UCSD-AML1 (cell line): Measurements from ENCODE around the gene ASB8.
A peak's percentile ranks its signal among the peaks of the same experiment; 100 is the strongest.
"Not testable (repeated sequence)": the region's sequence is repeated elsewhere in the genome, so short reads cannot be mapped to it uniquely, and the experiment has no call there.

ENCODE experiments used
- DNase-seq: peaks from one replicate; lab custom pipeline; 2025; ENCODE audit not compliant: unreplicated experiment; lab: John Stamatoyannopoulos, UW

Gene ASB8

DNA sequence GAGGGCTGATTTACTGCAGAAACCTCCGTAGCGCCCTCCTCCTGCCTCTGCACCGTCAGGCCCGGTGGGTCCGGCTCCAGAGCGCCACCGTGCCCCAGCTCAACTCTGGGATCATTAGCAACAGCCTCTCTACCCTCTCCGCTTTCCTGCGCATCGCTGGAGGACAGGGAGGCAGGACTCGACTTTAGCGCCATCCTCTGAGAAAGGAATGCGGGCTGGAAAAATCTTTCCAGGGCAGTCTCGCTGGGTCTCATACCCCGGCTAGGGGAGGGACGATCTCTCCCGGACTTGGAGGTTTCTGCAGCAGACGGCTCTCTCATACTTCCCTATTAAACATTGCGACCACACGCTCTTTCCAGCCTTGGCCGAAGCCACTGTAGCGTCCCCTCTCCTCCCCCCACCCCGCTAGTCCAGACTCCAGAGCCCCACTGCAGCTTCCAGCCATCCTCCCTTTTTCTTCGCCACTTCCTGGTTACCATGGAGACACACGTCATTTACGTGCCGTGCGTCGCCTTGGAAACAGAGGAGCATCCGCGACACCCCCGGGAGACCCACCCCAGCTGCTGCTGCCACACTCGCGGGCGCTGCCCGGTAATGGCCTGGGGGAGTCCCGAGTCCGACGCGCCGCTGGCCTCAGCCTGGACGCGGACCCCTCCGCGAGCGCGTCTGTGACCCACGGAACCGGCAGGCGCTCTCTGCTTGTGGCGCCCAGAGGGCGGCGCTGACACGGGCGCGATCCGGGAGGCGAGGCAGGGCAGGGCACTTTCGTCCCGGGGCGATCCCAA is 26.0 kb upstream of the ASB8 start, which contains the start of gene CCDC184:
Gene CCDC184, plus strand, starts transcription at position 554 of the 785 bp plus-strand sequence. CDS start 479 bp downstream, outside the sequence.
- DNase-seq, result peak; percentile 55

DNA sequence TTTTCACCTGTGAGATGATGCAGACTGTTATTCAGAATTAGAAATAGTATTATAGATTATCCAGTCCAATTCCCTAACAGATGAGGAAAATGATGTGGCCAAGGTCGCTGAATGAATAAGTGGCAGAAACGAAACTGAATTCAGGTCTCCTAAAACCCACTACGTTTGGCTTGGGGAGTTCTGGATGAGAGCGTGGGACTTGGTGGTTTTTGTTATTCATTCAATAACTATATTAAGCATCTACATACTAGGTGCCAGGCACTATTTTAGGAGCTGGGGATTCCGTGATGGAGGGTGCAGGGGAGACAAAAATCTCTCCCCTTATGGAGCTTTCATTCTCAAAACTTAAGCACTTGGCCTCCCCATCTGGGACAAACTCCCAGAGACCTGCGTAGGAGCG is 25.3 kb upstream of the ASB8 start:
- DNase-seq, result no peak

DNA sequence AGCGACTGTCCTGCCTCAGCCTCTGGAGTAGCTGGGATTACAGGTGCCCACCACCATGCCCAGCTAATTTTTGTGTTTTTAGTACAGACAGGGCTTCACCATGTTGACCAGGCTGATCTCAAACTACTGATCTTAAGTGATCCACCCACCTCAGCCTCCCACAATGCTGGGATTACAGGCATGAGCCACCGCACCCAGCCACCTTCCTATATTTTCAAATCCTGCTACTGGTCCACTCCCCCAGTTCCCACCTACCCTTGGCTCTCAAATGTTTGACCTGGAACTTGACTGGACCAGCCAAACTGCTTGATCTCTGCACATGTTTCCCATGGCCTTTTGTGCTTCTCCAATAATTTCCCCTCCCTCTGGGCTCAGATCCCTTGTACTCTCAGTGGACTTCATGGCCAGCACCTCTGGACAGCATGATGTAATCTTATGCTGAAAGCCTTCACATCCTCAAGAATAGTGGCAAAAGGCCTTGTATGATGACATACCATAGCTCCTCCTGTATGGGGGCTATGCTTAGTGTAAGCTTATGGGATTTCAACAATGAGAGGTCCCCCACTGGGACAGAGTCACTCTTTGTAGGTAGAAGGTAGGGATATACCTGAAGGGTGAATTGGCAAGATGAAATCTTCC is 23.7 kb upstream of the ASB8 start:
- DNase-seq, result no peak

DNA sequence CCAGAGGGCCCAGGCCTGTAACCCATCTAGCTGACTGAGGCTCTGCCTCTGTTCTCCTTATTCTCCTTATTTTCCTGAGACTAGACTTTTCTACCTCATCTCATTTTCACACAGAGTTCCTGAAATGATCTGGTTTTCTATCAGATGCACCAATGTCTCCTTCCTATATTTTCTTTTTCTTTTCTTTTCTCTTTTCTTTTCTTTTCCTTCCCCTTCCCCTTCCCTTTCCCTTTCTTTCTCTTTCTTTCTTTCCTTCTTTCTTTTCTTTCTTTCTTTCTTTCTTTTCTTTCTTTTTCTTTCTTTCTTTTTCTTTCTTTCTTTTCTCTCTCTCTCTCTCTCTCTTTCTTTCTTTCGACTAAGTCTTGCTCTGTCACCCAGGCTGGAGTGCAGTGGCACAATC is 23.1 kb upstream of the ASB8 start:
- no peak for DNase-seq

DNA sequence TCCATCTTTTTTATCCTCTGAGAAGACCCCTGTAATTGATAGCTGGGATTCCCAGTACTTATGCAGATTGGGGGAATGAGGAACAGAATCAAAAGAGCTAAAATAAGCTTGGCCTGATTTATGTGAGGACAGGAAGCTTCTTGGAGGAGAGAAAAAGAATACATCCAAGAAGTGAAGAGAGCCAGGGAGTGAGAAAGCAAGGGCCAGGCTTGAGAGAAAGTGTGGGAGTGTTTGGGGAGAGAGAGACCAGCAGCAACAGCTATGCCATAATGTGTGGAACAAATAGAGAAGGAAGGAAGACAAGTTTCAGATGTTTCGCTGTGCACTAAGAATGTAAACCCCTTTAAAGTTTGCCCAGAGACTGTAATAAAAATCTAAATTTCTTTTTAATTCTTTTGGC is 22.2 kb upstream of the ASB8 start:
- DNase-seq, result no peak

DNA sequence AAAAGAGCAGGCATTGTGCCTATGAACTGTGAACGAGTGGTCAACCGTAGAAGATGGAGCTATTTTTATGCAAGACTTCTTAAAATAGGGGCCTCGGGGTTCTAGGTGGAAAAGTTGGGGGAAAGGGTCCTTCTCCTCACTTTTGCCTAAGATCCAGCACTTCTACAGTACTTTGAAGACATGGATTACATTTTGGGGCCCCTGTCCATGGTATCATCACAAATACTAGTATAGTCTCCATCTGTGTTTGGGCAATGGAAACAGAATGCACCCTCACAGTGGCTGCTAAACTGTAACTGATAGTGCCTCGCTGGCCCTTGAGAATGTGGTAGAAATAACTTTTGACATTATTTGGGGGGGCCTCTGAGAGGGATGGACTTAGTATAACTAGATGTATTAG is 20.7 kb upstream of the ASB8 start:
- DNase-seq, result no peak

DNA sequence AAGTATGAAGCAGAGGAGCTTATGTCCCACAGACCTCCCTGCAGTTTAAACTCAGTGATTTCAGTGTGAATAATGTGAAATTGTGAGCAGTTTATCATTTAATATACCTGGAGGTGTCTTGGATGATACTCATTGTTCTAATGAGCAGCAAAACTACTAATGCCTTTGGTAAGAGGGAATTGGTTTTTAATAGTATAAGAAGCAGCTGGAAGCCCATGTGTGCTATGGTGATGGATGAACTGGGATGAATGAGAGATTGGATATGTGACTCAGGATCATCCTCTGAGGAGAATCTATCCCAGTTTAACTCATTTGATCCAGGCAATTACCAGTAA is 19.1 kb upstream of the ASB8 start:
- no peak for DNase-seq

DNA sequence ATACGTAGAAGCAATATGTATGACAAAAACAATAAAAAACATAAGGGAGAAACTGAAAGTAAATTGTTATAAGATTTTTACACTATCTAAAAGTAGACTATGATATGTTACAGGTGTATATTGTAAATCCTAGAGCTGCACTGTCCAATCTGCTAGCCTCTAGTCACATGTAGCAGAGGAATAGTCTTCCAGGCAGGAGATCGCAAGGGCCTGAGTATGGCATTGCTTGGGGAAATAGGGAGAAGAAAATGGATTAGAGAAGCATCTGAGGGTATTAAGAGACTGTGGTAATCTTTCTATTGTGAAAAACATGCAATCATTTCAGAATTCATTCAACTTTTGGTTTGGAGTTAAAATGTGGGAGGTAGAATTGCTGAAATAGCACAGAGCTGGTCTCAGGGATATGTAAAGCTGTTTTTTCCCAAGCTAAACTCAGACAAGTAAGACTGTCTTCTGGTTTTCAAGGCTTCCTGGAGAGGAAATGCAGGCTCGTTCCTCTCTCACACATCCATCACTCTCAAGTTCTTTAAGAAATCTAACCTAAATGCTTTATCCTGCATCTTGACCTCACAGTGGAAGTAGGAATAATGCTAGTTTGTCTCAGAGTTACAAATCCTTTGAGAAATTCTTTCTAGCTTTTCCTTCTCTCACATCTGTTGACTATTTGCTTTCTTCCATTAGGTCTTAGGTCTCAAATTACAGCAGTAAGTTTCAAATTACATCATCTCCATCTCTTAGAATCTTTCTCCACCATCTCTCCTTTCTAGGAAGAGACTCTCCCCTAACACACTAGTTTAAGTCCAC is 18.5 kb upstream of the ASB8 start:
- DNase-seq, result no peak

DNA sequence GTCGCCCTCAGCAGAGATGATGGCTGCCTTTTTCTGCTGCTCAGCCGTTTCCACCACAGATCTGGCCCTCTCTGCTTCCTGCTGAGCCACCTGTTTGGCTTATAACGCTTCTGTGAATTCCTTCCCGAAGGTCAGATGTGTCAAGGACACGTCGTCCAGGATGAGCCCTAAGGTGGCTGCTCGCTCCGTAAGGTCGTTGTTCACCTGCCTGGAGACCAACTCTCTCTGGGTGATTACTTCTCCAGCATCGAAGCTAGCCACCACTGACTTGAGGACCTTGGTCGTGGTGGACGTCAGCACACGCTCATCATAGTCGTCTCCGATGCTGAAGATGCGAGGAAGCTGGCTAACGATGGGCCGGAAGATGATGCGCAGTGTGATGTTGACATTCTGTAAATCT is 11.7 kb upstream of the ASB8 start:
- DNase-seq, result no peak

DNA sequence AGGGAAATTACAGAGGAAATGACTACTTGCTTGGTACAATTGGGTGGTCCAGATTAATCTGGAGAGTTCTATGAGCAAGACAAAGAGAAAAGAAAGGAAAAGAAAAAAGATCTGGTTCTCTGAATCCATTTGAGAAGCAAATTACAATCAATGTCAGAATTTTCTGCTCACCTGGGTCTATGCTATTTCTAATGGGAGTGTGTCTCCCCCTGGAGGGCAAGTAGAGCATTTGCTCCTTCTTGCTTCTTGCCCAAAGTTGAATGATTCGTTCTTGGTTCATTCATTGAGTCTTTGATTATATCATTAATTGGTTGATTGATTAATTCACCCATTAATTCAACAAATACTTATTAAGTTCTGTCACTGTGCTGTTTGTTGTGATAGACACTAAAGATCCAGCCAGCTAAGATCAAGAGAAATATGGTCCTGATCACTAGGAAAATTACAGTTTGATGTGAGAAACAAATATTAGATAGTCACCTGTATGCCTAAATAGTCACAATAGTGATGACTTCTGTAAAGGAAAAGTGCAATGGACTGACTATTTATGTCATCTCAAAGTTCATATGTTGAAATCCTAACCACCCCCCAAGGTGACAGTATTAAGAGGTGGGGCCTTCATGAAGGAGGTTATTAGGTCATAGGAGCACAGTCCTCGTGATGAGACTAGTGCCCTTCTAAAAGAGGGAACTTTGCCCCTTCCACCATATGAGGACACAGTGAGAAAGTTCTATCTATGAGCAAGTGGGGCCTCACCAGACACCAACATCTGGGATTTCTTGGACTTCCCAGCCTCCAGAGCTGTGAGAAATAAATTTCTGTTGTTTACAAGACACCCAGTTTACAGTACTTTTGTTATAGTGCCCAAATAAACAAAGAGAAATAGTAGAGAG is 8.0 kb upstream of the ASB8 start:
- DNase-seq, result no peak

DNA sequence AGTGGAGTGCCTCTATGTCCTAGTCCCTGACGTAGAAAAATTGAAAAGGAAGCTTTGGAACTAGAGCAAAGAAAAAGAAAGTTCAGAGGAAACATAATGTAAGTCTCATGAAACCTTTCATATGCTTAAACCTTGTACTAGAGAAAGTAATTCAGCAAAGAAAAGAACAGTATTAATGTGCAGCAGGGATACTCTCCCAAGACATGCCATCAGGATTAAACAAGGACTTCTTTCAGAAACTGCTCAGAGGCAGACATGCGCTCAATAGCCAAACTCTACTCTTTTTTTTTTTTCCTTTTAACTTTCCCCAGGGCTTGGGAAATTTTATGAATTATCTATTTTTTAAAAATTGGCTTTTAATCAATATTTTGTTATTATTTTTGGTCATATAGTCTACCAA is 7.1 kb upstream of the ASB8 start:
- no peak for DNase-seq

DNA sequence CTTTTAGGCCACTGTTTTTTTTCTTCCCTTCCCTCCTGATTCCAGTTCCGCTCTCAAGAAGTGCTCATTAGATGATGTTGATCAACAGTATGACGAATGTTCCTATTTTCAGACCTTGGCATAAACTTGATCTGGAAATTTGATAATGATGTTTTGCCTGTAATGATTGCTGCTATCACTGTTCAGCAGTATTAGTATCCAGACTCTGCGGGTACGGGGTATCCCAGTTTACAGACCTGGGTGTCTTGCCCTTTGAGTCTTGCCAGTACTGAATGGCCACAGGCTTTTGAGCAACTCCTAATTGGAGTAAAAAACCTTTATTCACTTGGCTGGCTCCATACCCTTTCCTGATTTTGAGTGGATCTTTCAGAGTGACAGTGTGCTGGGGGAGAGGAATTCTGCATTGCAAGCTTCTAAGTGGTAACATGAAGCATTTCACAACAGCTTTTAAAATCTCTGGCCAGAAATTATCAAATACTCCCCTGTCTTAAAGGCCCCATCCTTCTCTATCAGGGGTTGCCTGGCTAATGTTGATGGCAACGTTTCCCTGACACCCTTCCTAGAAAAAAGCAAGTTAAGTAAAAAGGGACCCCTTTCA is 5.9 kb upstream of the ASB8 start:
- DNase-seq, result no peak

DNA sequence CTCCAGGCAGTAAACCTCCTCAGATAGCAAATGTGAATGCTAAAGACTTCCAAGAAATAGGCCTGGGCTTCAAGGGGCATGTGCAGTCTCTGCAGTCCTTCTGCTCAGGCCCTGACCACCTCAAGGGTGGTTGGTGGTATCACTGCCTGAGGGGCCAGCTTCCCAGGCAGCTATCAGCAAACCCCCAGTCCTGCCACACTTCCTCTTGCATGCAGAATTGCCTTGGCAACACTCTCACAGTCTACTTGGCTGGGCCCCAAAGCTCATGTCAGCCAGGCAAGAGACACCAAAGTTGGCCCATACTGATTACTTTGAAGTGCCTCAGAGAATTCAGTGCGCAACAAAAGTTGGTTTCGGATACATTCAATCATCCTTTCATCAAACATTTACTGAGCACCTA is 3.5 kb upstream of the ASB8 start:
- DNase-seq, result peak; percentile 64

DNA sequence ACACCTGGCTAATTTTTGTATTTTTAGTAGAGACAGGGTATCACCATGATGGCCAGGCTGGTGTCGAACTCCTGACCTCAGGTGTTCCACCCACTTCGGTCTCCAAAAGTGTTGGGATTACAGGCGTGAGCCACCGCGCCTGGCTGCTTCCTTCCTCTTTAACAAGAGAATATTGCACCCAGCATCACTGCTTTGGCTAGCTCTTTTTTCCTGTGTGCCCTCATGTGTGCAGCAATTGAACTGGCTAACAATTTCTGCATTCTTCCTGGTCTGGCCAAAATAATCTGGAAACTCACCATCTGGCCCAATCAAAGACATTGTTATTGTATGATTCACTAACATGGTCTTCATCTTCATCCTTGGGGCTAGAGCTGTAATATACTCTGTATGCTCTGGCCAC is 2.7 kb upstream of the ASB8 start:
- peak; percentile 31 for DNase-seq

DNA sequence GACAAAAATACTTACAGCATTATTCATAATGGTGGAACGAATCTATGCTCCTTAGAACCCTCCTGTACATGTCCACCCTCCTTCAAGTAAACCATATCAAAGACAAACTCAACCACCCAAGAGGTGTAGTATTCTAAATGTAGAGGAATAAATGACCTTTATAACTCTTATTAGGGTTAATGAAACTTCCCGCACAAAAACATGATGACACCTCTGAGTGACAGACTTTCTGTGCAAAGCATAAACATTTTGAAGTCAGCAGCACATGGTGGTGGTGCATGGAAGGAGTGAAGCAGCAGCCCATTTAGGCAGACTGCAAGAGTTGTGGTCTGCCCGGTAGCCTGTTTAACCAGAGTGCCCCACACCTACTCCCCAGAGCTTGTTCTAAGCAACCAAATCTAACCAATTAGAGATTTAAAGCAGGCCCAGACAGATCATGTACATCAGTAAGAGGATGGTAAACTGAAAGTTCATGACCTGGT is 615 bp upstream of the ASB8 start:
- DNase-seq, result no peak

DNA sequence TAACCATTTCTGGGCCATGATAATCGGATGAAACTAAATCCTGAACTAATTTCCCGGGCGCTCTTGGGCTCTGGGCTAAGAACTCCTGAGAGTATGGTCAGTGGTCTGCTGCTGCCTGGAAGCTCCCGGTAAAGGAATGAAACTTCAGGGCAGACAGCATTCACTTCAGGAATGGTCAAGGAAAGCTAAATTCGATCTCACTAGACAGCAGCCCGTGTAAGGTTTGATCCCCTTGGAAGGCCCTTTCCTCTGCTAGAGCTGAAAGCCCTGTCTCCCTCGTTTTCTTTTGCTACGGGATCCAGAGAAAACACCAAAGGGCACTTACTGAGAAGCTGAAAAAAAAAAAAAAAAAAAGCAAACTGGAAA is 680 bp downstream of the ASB8 start:
- no peak for DNase-seq

DNA sequence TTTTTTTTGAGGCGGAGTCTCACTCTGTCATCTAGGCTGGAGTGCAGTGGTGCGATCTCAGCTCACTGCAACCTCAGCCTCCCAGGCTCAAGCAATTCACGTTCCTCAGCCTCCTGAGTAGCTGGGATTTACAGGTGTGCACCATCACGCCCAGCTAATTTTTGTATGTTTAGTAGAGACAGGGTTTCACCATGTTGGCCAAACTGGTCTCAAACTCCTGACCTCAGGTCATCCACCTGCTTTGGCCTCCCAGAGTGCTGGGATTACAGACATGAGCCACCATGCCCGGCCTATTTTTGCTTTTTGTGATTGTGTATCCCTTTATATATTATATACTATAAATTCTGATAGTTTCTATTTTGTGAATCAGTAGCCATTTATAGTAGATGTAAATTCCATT is 1.5 kb downstream of the ASB8 start:
- DNase-seq, result not testable (repeated sequence)

DNA sequence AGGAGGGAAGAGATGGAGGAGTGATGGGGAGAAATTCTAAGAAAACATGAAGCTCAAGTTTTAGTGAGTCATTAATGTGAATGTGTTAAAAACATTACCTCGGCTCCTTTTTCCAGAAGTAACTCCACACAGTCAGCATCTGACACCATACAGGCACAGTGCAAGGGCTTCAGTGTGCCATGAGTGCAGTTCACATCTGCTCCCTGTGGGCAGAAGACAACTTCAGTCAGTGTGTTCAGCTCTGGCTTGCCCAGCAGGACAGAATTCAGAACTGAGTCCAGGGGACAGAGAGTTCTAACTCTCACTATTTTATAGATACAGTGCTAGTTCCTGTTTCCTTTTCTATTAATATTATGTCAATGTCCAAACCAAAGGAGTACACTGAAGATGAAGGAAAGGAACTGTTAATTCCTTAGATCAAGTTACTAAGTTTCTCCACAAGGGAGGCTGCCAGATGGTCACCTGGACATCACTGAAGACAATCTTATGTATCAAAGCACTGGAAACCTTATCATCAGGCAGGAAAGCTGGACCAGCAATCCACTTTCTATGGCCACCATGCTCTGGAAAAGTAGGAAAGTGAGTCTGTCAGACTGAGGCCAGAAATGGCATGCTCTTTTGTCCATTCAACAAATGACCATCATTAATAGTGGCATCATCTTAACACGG is 6.1 kb downstream of the ASB8 start:
- no peak for DNase-seq

DNA sequence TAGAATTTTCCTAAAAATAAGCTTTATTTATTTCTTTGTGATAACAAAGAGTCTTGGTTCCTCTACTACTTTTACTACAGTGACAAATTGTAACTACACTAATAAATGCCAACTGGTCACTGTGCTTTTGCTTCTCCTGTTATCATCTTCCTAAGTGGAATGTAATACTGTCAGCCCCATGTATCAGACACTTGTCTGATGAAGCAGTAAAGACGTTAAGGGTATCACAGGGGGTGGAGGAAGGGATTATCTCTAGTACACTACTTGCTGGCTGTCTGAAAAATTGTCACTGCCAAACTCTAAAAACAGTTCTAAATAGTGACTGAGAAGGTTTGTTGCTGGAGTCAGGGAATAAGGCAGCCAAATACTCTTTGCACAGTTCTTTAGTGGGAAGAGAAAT is 11.3 kb downstream of the ASB8 start:
- DNase-seq, result no peak

DNA sequence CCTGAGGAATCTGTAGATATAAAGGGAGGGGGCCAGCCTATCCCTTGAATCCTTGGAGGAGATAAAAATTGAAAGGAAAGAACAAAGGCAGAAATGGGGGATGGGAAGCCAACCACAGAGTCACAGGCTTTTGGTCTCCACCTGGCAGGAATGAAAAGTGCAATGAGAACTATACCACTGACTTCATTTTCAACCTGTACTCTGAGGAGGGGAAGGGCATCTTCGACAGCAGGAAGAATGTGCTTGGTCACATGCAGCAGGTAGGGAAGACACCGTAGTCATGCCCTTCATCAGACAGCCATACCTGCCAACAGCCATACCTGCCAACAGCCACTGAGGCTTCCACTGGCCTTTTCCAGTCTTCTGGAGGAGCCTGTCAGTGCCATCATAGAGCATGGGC is 13.4 kb downstream of the ASB8 start:
- DNase-seq, result no peak
